Measurements from ENCODE around the gene MLNR. TPM values are rescaled to one million over a fixed set of nuclear protein-coding genes. Genes with fewer than 3 reads are reported as not detected.

Gene MLNR
- total RNA-seq, result not detected in 2 replicates

GRCh38 chr13:49220036-49220855 lies at the start of gene MLNR:
Gene MLNR (plus strand): TSS chr13:49220338. CDS start chr13:49220338, 0 bp downstream.
- Mint-ChIP-seq H3K27me3 (peaks cover 70% of the 10 kb centered on the region), H3K4me3 (peak within 1 kb of the TSS; percentile 73), H3K27ac (no peak within 1 kb of the TSS), H3K36me3 (ENCODE audit: low read depth) (no peaks in the 10 kb centered on the region), H3K4me1 (peaks cover 3% of the 10 kb centered on the region), H3K9me3 (peaks cover 4% of the 10 kb centered on the region)
- intact Hi-C loops (cut with micrococcal nuclease), result loop anchor here (2.0 kb wide), 1 partner anchor 27 kb away; the partner anchor contains the start of gene CDADC1
- DNase-seq, result peak; percentile 79

- Mint-ChIP-seq H3K27me3 (no peaks in the 10 kb centered on the region), H3K9me3 (peaks cover 5% of the 10 kb centered on the region), H3K4me1 (no peaks in the 10 kb centered on the region), H3K27ac (no peak overlapping the region), H3K4me3 (no peak overlapping the region), H3K36me3 (ENCODE audit: low read depth) (peaks cover 50% of the 10 kb centered on the region)
- intact Hi-C loops (cut with micrococcal nuclease), result no loop called here
- DNase-seq, result no peak
These were observed 48.8 kb upstream of the MLNR start for GRCh38 chr13:49171359-49171758.

DNA sequence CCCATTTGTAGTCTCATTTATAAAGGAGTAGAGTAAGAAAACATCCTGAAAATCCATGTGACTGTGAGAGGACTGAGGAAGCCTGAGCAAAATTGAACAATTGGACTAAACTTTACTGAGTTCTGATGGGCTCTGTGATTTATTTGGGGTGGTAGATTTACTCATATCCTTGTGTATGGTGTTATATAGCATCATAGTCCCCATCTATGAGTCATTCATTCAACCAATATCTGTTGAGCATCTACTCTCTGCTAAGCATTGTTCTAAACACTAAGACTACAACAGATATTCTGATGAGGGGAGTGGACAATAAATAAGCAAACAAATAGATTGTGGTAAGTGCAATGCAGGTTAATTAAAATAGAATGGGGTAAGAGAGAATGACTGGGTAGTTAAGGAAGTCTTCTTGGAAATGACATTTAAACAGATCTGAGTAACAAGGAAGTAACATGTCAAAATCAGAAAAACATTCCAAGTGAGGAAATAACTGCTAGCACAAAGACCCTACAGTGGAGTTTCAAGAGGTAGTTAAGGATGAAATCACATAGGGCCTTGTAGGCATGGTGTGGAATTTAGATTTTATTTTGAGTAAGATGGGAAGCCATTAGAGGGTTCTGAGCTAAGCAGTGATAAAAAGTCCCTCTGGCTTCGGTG lies 36.3 kb upstream of the MLNR start:
- H3K27ac Mint-ChIP-seq, result no peak overlapping the region
- intact Hi-C loops (cut with micrococcal nuclease), result no loop called here
- H3K9me3 Mint-ChIP-seq, result no peaks in the 10 kb centered on the region
- DNase-seq, result no peak
- H3K4me1 Mint-ChIP-seq, result peaks cover 12% of the 10 kb centered on the region
- no peaks in the 10 kb centered on the region for H3K27me3 Mint-ChIP-seq
- peaks cover 51% of the 10 kb centered on the region for H3K36me3 Mint-ChIP-seq (ENCODE audit: low read depth)
- H3K4me3 Mint-ChIP-seq, result no peak overlapping the region

DNA sequence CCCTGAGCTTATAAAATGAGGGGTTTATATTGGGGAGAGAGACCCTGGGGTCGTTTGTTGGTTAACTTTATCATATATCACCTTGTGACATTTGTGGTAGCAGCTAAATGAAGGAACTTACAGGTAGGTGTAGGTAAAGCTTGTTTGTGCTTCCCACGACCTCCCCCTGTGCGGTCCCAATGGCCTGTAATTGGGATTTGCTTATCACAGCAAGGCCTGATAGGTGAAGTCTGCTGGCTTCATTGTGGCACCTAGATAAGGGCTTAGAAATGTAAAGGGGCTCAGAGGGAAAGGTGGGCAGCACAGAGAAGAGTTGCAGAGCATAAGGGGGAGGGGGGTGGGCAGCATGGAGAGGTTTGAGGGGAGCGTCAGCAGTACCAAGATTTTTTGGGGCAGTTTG lies 35.5 kb upstream of the MLNR start:
- intact Hi-C loops (cut with micrococcal nuclease), result no loop called here
- H3K4me1 Mint-ChIP-seq, result peaks cover 12% of the 10 kb centered on the region
- no peaks in the 10 kb centered on the region for H3K27me3 Mint-ChIP-seq
- no peak overlapping the region for H3K27ac Mint-ChIP-seq
- H3K36me3 Mint-ChIP-seq (ENCODE audit: low read depth), result peaks cover 52% of the 10 kb centered on the region
- no peak for DNase-seq
- H3K4me3 Mint-ChIP-seq, result no peak overlapping the region
- H3K9me3 Mint-ChIP-seq, result no peaks in the 10 kb centered on the region

- intact Hi-C loops (cut with micrococcal nuclease), result no loop called here
- DNase-seq, result no peak
- H3K27me3 Mint-ChIP-seq, result no peaks in the 10 kb centered on the region
- H3K4me1 Mint-ChIP-seq, result peaks cover 12% of the 10 kb centered on the region
- no peak overlapping the region for H3K4me3 Mint-ChIP-seq
- H3K36me3 Mint-ChIP-seq (ENCODE audit: low read depth), result peaks cover 51% of the 10 kb centered on the region
- H3K27ac Mint-ChIP-seq, result no peak overlapping the region
- no peaks in the 10 kb centered on the region for H3K9me3 Mint-ChIP-seq
These were observed 34.9 kb upstream of the MLNR start for GRCh38 chr13:49185264-49185663.

DNA sequence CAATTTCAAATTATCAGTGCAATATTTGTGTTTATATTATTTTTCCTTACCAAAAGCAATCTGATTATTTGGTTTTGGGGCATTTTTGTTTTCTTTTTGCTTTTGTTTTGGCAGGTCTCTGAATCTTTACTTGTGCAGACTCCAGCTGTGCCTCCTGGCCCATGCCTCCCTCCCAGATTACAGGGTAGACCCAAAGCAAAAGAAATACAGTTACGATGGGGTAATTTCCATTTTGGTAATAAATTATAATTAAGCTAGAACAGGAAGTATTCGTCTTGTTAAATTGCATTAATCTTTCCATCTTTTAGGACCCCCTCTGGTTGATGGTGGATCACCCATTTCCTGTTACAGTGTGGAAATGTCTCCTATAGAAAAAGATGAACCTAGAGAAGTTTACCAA lies 29.2 kb upstream of the MLNR start:
- Mint-ChIP-seq H3K36me3 (ENCODE audit: low read depth) (peaks cover 50% of the 10 kb centered on the region), H3K27ac (no peak overlapping the region), H3K27me3 (no peaks in the 10 kb centered on the region), H3K4me1 (peaks cover 13% of the 10 kb centered on the region), H3K9me3 (no peaks in the 10 kb centered on the region), H3K4me3 (no peak overlapping the region)
- intact Hi-C loops (cut with micrococcal nuclease), result no loop called here
- no peak for DNase-seq

GRCh38 chr13:49206641-49207040 lies 13.5 kb upstream of the MLNR start:
- no peaks in the 10 kb centered on the region for H3K4me1 Mint-ChIP-seq
- H3K36me3 Mint-ChIP-seq (ENCODE audit: low read depth), result peaks cover 46% of the 10 kb centered on the region
- H3K4me3 Mint-ChIP-seq, result no peak overlapping the region
- H3K27ac Mint-ChIP-seq, result no peak overlapping the region
- H3K27me3 Mint-ChIP-seq, result no peaks in the 10 kb centered on the region
- DNase-seq, result no peak
- H3K9me3 Mint-ChIP-seq, result no peaks in the 10 kb centered on the region
- intact Hi-C loops (cut with micrococcal nuclease), result no loop called here

- H3K4me3 Mint-ChIP-seq, result no peak overlapping the region
- H3K9me3 Mint-ChIP-seq, result no peaks in the 10 kb centered on the region
- no peaks in the 10 kb centered on the region for H3K4me1 Mint-ChIP-seq
- H3K36me3 Mint-ChIP-seq (ENCODE audit: low read depth), result peaks cover 43% of the 10 kb centered on the region
- no peaks in the 10 kb centered on the region for H3K27me3 Mint-ChIP-seq
- intact Hi-C loops (cut with micrococcal nuclease), result no loop called here
- no peak overlapping the region for H3K27ac Mint-ChIP-seq
- no peak for DNase-seq
These were observed 11.5 kb upstream of the MLNR start for GRCh38 chr13:49208619-49209018.

- DNase-seq, result no peak
- Mint-ChIP-seq H3K27me3 (no peaks in the 10 kb centered on the region), H3K27ac (no peak overlapping the region), H3K4me1 (peaks cover 9% of the 10 kb centered on the region), H3K4me3 (no peak overlapping the region), H3K9me3 (no peaks in the 10 kb centered on the region), H3K36me3 (ENCODE audit: low read depth) (peaks cover 35% of the 10 kb centered on the region)
- intact Hi-C loops (cut with micrococcal nuclease), result no loop called here
These were observed 10.0 kb upstream of the MLNR start for GRCh38 chr13:49210114-49210513.

DNA sequence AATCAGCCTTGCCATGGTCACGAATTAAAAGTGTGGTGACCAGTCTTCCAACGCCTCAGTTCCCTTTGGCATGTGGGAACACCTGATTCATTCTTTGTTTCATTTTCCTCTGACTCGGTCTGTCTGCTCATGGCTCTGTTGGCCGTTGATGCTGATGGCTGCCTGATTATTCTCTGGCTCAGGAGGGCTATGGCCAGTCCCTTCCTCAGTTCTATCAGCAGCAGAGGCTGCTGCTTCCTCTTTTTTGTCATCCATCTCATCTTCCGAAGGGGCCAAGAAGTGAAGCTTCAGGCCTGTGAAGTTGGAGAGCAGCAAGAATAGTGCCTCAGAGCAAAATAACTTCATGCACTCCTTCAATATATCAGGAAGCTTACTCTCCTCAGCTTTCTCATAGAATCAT lies 9.5 kb upstream of the MLNR start:
- intact Hi-C loops (cut with micrococcal nuclease), result no loop called here
- no peaks in the 10 kb centered on the region for H3K9me3 Mint-ChIP-seq
- no peak overlapping the region for H3K27ac Mint-ChIP-seq
- H3K4me1 Mint-ChIP-seq, result peaks cover 10% of the 10 kb centered on the region
- H3K27me3 Mint-ChIP-seq, result no peaks in the 10 kb centered on the region
- H3K36me3 Mint-ChIP-seq (ENCODE audit: low read depth), result peaks cover 32% of the 10 kb centered on the region
- H3K4me3 Mint-ChIP-seq, result no peak overlapping the region
- no peak for DNase-seq

DNA sequence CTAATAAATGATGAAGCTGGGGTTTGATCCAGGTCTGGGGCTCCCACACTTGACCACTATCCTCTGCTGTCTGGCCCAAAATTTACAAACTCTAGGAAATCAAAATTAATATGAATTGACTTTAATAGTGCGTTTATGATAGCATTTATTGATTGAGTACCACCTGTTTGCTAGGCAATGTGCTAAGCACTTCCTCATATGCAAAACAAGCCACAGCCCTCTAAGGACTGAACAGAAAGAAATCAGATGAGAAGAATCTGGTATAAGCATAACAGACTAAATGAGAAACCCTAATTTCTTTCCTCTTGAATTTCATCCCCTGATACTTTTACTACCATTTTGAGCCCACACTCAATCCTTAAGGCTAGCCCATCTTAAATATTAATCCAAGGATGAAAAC lies 6.6 kb upstream of the MLNR start:
- H3K4me1 Mint-ChIP-seq, result peaks cover 10% of the 10 kb centered on the region
- H3K27me3 Mint-ChIP-seq, result peaks cover 15% of the 10 kb centered on the region
- H3K4me3 Mint-ChIP-seq, result no peak overlapping the region
- no peak for DNase-seq
- H3K27ac Mint-ChIP-seq, result no peak overlapping the region
- peaks cover 4% of the 10 kb centered on the region for H3K9me3 Mint-ChIP-seq
- peaks cover 15% of the 10 kb centered on the region for H3K36me3 Mint-ChIP-seq (ENCODE audit: low read depth)
- intact Hi-C loops (cut with micrococcal nuclease), result no loop called here

DNA sequence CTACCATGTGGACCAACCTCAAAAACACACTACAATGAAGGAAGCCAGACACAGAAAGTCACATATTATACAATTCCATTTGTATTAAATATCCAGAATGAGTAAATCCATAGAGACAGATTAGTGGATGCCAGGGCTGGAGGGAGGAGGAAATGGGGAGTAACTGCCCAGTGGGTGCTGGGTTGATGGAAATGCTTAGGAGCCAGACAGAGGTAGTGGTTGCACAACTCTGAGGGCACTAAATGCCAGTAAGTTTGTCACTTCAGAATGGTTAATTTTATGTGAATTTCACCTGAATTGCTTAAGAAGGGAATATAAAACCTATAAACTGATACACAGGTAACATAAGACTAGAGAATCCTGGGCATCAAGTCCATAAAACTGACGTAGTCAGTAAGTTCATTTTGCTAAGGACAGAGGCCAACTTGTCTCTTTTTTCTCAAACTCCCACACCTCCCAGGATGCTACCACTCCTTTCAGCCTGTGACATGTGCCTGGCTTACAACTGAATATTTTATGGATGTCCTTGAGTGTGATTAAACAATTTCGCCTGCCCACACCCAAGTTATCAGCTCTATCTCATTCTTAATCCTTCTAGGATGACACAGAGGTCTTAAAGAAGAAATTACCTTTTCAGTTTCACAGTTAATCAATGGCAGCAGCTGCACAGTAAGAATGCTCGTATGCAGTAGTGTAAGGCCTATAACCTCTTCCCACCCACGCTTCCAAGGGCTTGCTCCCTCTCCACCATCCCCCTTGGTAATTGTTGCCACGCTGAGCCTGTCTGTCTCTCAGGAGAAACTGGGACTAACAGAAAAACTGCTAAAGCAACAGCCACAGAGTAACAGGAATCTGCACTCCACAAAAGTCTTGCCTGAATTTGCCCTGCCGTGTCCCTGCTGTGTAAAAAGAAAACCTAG lies 5.9 kb upstream of the MLNR start:
- DNase-seq, result no peak
- no peak overlapping the region for H3K4me3 Mint-ChIP-seq
- intact Hi-C loops (cut with micrococcal nuclease), result no loop called here

GRCh38 chr13:49214917-49215376 lies 5.2 kb upstream of the MLNR start:
- Mint-ChIP-seq H3K9me3 (peaks cover 4% of the 10 kb centered on the region), H3K4me1 (peaks cover 11% of the 10 kb centered on the region), H3K27me3 (peaks cover 28% of the 10 kb centered on the region), H3K27ac (peak overlapping the region; percentile 5), H3K36me3 (ENCODE audit: low read depth) (peaks cover 14% of the 10 kb centered on the region), H3K4me3 (no peak overlapping the region)
- DNase-seq, result peak; percentile 76
- intact Hi-C loops (cut with micrococcal nuclease), result no loop called here

More for the DNA sequence above, 5.9 kb upstream of the MLNR start:
- peak overlapping the region; percentile 5 for H3K27ac Mint-ChIP-seq
- peaks cover 22% of the 10 kb centered on the region for H3K27me3 Mint-ChIP-seq
- peaks cover 4% of the 10 kb centered on the region for H3K9me3 Mint-ChIP-seq
- peaks cover 10% of the 10 kb centered on the region for H3K4me1 Mint-ChIP-seq
- peaks cover 15% of the 10 kb centered on the region for H3K36me3 Mint-ChIP-seq (ENCODE audit: low read depth)
